GM23338 (cell line): ENCODE data around the gene BPIFB2. TPM values are rescaled to one million over a fixed set of nuclear protein-coding genes. Genes with fewer than 3 reads are reported as not detected.

Experiments
- ATAC-seq: fragments of 200-7000 bp; cut with Tn5 transposase; 3 replicates; pipeline ENCODE4 v1.9.1; 2020
- DNase-seq: peaks from one replicate; pipeline ENCODE4 v3.0.0-alpha.2; 2015; ENCODE audit warnings: low spot score
- H2AFZ ChIP-seq: fragments of 200-600 bp; sonication (generic); 2 replicates; pipeline ENCODE4 v1.8.0; 2016; ENCODE audit warnings: antibody characterized with exemption, mild to moderate bottlenecking, moderate library complexity
- H3F3A ChIP-seq: fragments of 200-600 bp; sonication (generic); replicated peaks from 2 replicates; pipeline ENCODE4 v1.8.0; 2017; ENCODE audit warnings: antibody characterized with exemption, mixed run types, low read depth
- H3K27ac ChIP-seq: fragments of 200-600 bp; sonication (generic); 2 replicates; pipeline ENCODE4 v1.6.1; 2016; ENCODE audit warnings: low read depth
- H3K27me3 ChIP-seq: fragments of 200-600 bp; sonication (generic); 2 replicates; pipeline ENCODE4 v1.8.0; 2016; ENCODE audit warnings: mild to moderate bottlenecking, mixed run types, moderate library complexity; ENCODE audit not compliant: insufficient read depth
- H3K36me3 ChIP-seq: fragments of 200-600 bp; sonication (generic); 2 replicates; pipeline ENCODE4 v1.8.0; 2016; ENCODE audit warnings: mild to moderate bottlenecking; ENCODE audit not compliant: insufficient read depth
- H3K4me1 ChIP-seq: fragments of 200-600 bp; sonication (generic); 2 replicates; pipeline ENCODE4 v1.8.0; 2016; ENCODE audit warnings: mild to moderate bottlenecking, moderate library complexity; ENCODE audit not compliant: insufficient read depth
- H3K4me2 ChIP-seq: fragments of 200-600 bp; sonication (generic); 2 replicates; pipeline ENCODE4 v1.7.1; 2017; ENCODE audit warnings: mixed run types
- H3K4me3 ChIP-seq: fragments of 200-600 bp; sonication (generic); 2 replicates; pipeline ENCODE4 v1.6.1; 2016; ENCODE audit warnings: mixed run types
- H3K79me2 ChIP-seq: fragments of 200-600 bp; sonication (generic); replicated peaks from 2 replicates; pipeline ENCODE4 v1.8.0; 2017; ENCODE audit warnings: mild to moderate bottlenecking; ENCODE audit not compliant: insufficient read depth
- H3K9me2 ChIP-seq: fragments of 200-600 bp; sonication (generic); 2 replicates; pipeline ENCODE4 v1.8.0; 2017; ENCODE audit not compliant: insufficient read depth
- H4K20me1 ChIP-seq: fragments of 200-600 bp; sonication (generic); replicated peaks from 2 replicates; pipeline ENCODE4 v1.8.0; 2017; ENCODE audit warnings: mild to moderate bottlenecking; ENCODE audit not compliant: insufficient read depth
- H3K27ac Mint-ChIP-seq: 2 replicates; pipeline ENCODE4 v1.8.0; 2020; ENCODE audit warnings: inconsistent platforms, mild to moderate bottlenecking, moderate library complexity, mixed read lengths
- H3K27me3 Mint-ChIP-seq: 3 replicates; pipeline ENCODE4 v1.8.0; 2022; ENCODE audit warnings: low read depth, mild to moderate bottlenecking, moderate library complexity, mixed read lengths, inconsistent platforms; ENCODE audit not compliant: insufficient read depth, poor library complexity
- H3K36me3 Mint-ChIP-seq: 3 replicates; pipeline ENCODE4 v1.8.0; 2021; ENCODE audit warnings: low read depth, mild to moderate bottlenecking, inconsistent platforms, moderate library complexity, mixed read lengths
- H3K4me1 Mint-ChIP-seq: 3 replicates; pipeline ENCODE4 v1.8.0; 2020; ENCODE audit warnings: mild to moderate bottlenecking, inconsistent platforms, mixed read lengths
- H3K4me3 Mint-ChIP-seq: 3 replicates; pipeline ENCODE4 v1.8.0; 2021; ENCODE audit warnings: moderate library complexity, mild to moderate bottlenecking, inconsistent platforms, mixed read lengths
- H3K9me3 Mint-ChIP-seq: 3 replicates; pipeline ENCODE4 v1.8.0; 2020; ENCODE audit warnings: moderate library complexity, mild to moderate bottlenecking, inconsistent platforms, mixed read lengths
- EZH2 ChIP-seq: fragments of 200-600 bp; sonication (generic); IDR thresholded peaks from one replicate; pipeline ENCODE4 v1.8.0; 2017; ENCODE audit warnings: antibody characterized with exemption, mild to moderate bottlenecking, low read depth; ENCODE audit not compliant: unreplicated experiment
- POLR2AphosphoS5 ChIP-seq: IDR thresholded peaks from 2 replicates; pipeline ENCODE4 v1.6.1; 2016; ENCODE audit warnings: antibody characterized with exemption, low read depth
- ZNF114 ChIP-seq: fragments of 250-450 bp; sonication (Bioruptor Pico); IDR thresholded peaks from 2 replicates; pipeline ENCODE4 v1.5.0; 2020; ENCODE audit warnings: mild to moderate bottlenecking, moderate library complexity
- polyA plus RNA-seq: library from polyadenylated mRNA; unstranded; fragments of >200 nt; fragmentation: Nextera tagmentation; extraction: Ambion mirVana; gene quantifications from 2 replicates; pipeline ENCODE4 v1.2.1, GENCODE V29; 2016
- total RNA-seq: library from RNA; depleted of rRNA; stranded (reverse); fragments of >200 nt; shearing (Covaris generic); gene quantifications from 2 replicates; pipeline ENCODE4 v1.2.3, GENCODE V29; 2014
- TF ChIP-seq, protein P1 (sequence below): fragments of 250-450 bp; sonication (Bioruptor Pico); IDR thresholded peaks from 2 replicates; pipeline ENCODE4 v1.5.0; 2020; ENCODE audit warnings: mild to moderate bottlenecking, moderate library complexity

BPIFB2 gene
- total and polyA plus RNA-seq, 2 experiments from 2014 or later: not detected

DNA sequence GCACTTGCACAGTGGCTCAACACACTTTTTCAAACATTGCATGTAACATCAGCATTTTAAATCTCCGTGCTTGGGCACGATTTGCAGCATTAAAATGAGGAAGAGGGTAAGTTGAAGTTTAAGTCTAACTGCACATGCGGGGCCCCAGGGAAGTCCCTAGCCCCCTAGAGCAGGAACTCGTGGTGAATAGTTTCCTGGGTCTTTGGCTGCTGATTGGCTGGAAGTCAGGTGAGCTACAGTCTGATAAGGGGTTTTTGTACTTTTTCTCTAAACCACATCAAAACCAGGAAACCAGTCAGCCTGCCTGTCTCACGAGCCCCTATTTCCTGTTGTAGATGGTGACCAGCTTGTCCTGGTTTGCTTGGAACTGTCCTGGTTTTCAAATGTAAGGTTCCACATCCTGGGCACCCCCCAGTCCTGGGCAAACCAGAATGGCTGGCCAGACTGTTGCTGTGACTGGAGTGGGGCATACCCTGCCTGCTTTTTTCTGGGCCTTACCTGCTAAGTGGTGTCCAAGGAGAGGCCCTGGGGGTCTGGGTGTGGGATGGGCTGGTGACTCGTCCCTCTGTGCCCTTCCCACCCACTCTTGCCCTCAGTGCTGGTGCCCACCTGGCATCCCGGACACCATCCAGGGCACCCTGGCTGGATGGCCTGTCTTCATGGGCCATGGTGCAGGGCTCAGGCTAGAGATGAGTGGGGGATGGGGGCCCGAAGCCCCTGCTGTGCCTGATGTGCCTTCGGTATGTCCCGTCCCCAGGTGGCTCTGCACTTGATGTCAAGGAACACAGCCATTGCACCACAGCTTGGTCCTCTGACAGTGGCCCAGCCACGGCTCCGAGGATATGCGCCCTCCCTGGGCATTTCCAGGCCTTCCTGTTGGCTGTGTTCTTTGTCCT is 35.1 kb upstream of the BPIFB2 start:
- peaks cover 8% of the 10 kb centered on the region for H3K9me3 Mint-ChIP-seq
- no peaks in the 10 kb centered on the region for H3K9me2 ChIP-seq
- no peaks in the 10 kb centered on the region for H3K79me2 ChIP-seq
- H2AFZ ChIP-seq: peak overlapping the region; percentile 99
- no peak; the same call in 1 of the 3 replicates for ATAC-seq
- H3K27me3 ChIP-seq: no peaks in the 10 kb centered on the region
- no peak overlapping the region for H3K4me3 Mint-ChIP-seq
- 0 out of 2 replicates have a peak, but pooled peaks cover 10% of the 10 kb centered on the region for H3F3A ChIP-seq
- 0 out of 3 replicates have a peak, but pooled peaks cover 3% of the 10 kb centered on the region for H3K36me3 Mint-ChIP-seq
- H3K4me3 ChIP-seq: no peak overlapping the region
- H3K27ac Mint-ChIP-seq: no peak overlapping the region
- no peak overlapping the region for H3K27ac ChIP-seq
- peak; percentile 13 for DNase-seq
- H3K4me1 Mint-ChIP-seq: peaks cover 6% of the 10 kb centered on the region
- no peaks in the 10 kb centered on the region for H3K36me3 ChIP-seq
- H3K27me3 Mint-ChIP-seq: peaks cover 10% of the 10 kb centered on the region
- no peak for TF ChIP-seq EZH2
- TF ChIP-seq POLR2AphosphoS5: no peak
- TF ChIP-seq, protein P1, sequence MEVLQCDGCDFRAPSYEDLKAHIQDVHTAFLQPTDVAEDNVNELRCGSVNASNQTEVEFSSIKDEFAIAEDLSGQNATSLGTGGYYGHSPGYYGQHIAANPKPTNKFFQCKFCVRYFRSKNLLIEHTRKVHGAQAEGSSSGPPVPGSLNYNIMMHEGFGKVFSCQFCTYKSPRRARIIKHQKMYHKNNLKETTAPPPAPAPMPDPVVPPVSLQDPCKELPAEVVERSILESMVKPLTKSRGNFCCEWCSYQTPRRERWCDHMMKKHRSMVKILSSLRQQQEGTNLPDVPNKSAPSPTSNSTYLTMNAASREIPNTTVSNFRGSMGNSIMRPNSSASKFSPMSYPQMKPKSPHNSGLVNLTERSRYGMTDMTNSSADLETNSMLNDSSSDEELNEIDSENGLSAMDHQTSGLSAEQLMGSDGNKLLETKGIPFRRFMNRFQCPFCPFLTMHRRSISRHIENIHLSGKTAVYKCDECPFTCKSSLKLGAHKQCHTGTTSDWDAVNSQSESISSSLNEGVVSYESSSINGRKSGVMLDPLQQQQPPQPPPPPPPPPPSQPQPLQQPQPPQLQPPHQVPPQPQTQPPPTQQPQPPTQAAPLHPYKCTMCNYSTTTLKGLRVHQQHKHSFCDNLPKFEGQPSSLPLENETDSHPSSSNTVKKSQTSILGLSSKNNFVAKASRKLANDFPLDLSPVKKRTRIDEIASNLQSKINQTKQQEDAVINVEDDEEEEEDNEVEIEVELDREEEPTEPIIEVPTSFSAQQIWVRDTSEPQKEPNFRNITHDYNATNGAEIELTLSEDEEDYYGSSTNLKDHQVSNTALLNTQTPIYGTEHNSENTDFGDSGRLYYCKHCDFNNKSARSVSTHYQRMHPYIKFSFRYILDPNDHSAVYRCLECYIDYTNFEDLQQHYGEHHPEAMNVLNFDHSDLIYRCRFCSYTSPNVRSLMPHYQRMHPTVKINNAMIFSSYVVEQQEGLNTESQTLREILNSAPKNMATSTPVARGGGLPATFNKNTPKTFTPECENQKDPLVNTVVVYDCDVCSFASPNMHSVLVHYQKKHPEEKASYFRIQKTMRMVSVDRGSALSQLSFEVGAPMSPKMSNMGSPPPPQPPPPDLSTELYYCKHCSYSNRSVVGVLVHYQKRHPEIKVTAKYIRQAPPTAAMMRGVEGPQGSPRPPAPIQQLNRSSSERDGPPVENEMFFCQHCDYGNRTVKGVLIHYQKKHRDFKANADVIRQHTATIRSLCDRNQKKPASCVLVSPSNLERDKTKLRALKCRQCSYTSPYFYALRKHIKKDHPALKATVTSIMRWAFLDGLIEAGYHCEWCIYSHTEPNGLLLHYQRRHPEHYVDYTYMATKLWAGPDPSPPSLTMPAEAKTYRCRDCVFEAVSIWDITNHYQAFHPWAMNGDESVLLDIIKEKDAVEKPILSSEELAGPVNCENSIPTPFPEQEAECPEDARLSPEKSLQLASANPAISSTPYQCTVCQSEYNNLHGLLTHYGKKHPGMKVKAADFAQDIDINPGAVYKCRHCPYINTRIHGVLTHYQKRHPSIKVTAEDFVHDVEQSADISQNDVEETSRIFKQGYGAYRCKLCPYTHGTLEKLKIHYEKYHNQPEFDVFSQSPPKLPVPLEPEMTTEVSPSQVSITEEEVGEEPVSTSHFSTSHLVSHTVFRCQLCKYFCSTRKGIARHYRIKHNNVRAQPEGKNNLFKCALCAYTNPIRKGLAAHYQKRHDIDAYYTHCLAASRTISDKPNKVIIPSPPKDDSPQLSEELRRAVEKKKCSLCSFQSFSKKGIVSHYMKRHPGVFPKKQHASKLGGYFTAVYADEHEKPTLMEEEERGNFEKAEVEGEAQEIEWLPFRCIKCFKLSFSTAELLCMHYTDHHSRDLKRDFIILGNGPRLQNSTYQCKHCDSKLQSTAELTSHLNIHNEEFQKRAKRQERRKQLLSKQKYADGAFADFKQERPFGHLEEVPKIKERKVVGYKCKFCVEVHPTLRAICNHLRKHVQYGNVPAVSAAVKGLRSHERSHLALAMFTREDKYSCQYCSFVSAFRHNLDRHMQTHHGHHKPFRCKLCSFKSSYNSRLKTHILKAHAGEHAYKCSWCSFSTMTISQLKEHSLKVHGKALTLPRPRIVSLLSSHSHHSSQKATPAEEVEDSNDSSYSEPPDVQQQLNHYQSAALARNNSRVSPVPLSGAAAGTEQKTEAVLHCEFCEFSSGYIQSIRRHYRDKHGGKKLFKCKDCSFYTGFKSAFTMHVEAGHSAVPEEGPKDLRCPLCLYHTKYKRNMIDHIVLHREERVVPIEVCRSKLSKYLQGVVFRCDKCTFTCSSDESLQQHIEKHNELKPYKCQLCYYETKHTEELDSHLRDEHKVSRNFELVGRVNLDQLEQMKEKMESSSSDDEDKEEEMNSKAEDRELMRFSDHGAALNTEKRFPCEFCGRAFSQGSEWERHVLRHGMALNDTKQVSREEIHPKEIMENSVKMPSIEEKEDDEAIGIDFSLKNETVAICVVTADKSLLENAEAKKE (CRISPR knock-in tag): no peak
- no peak for TF ChIP-seq ZNF114 (CRISPR knock-in tag)
- H4K20me1 ChIP-seq: no peaks in the 10 kb centered on the region
- H3K4me2 ChIP-seq: 0 out of 2 replicates have a peak overlapping the region, but pooled peaks have one; percentile 45
- peaks cover 31% of the 10 kb centered on the region for H3K4me1 ChIP-seq
